Measurements from ENCODE around the gene AP1G2.
"Not testable (repeated sequence)": the region's sequence is repeated elsewhere in the genome, so short reads cannot be mapped to it uniquely, and the experiment has no call there.

AP1G2 gene

GRCh38 chr14:23538050-23538718, 29.4 kb downstream of the AP1G2 start:
- DNase-seq (ENCODE audit: low spot score) = no peak

GRCh38 chr14:23537351-23538049, 30.1 kb downstream of the AP1G2 start:
- DNase-seq (ENCODE audit: low spot score) = no peak

- DNase-seq (ENCODE audit: low spot score) = not testable (repeated sequence)
These were observed 30.7 kb downstream of the AP1G2 start for GRCh38 chr14:23536906-23537305.

- no peak for DNase-seq (ENCODE audit: low spot score)
These were observed 31.1 kb downstream of the AP1G2 start for GRCh38 chr14:23536494-23536893.

GRCh38 chr14:23535943-23536342, 31.6 kb downstream of the AP1G2 start:
- no peak for DNase-seq (ENCODE audit: low spot score)

GRCh38 chr14:23533652-23534435, 33.7 kb downstream of the AP1G2 start:
- DNase-seq (ENCODE audit: low spot score) = no peak

GRCh38 chr14:23532658-23533057, 34.9 kb downstream of the AP1G2 start:
- DNase-seq (ENCODE audit: low spot score) = no peak

GRCh38 chr14:23531391-23531790, 36.2 kb downstream of the AP1G2 start:
- no peak for DNase-seq (ENCODE audit: low spot score)

- DNase-seq (ENCODE audit: low spot score) = no peak
These were observed 37.1 kb downstream of the AP1G2 start for GRCh38 chr14:23530375-23531055.

- DNase-seq (ENCODE audit: low spot score) = no peak
These were observed 38.6 kb downstream of the AP1G2 start for GRCh38 chr14:23529016-23529415.

GRCh38 chr14:23528555-23528954, 39.0 kb downstream of the AP1G2 start:
- no peak for DNase-seq (ENCODE audit: low spot score)

- no peak for DNase-seq (ENCODE audit: low spot score)
These were observed 42.0 kb downstream of the AP1G2 start for GRCh38 chr14:23525611-23526010.

- no peak for DNase-seq (ENCODE audit: low spot score)
These were observed 42.6 kb downstream of the AP1G2 start for GRCh38 chr14:23524954-23525353.

GRCh38 chr14:23523229-23524016, 44.2 kb downstream of the AP1G2 start:
- DNase-seq (ENCODE audit: low spot score) = no peak

GRCh38 chr14:23522643-23523198, 44.9 kb downstream of the AP1G2 start:
- no peak for DNase-seq (ENCODE audit: low spot score)

- no peak for DNase-seq (ENCODE audit: low spot score)
These were observed 45.6 kb downstream of the AP1G2 start for GRCh38 chr14:23521785-23522640.

- DNase-seq (ENCODE audit: low spot score) = no peak
These were observed 46.6 kb downstream of the AP1G2 start for GRCh38 chr14:23520899-23521533.

GRCh38 chr14:23518709-23519108, 48.9 kb downstream of the AP1G2 start:
- DNase-seq (ENCODE audit: low spot score) = no peak

GRCh38 chr14:23517650-23518326, 49.8 kb downstream of the AP1G2 start:
- no peak for DNase-seq (ENCODE audit: low spot score)
